GM12801 (cell line): ENCODE data around the gene MYO1D.

Experiments used
- CTCF ChIP-seq: IDR thresholded peaks from one replicate; pipeline ENCODE4 v1.5.1; 2011; ENCODE audit warnings: control low read depth; ENCODE audit not compliant: insufficient read length; ENCODE audit errors: extremely low read depth

Gene MYO1D

GRCh38 chr17:32720671-32721070 is 156.3 kb downstream of the MYO1D start:
- TF ChIP-seq CTCF: no peak

GRCh38 chr17:32719689-32720088 is 157.2 kb downstream of the MYO1D start:
- TF ChIP-seq CTCF: no peak

GRCh38 chr17:32713081-32713480 is 163.8 kb downstream of the MYO1D start:
- TF ChIP-seq CTCF: no peak

- no peak for TF ChIP-seq CTCF
These were observed 167.4 kb downstream of the MYO1D start for GRCh38 chr17:32709562-32709961.

- no peak for TF ChIP-seq CTCF
These were observed 175.1 kb downstream of the MYO1D start for GRCh38 chr17:32701871-32702270.

- no peak for TF ChIP-seq CTCF
These were observed 177.7 kb downstream of the MYO1D start for GRCh38 chr17:32699247-32699646.

GRCh38 chr17:32697728-32698625 is 178.9 kb downstream of the MYO1D start:
- no peak for TF ChIP-seq CTCF
